RWPE1 (cell line): ENCODE results near the gene PGRMC2.

Experiments
- CTCF ChIA-PET: fragments of 350-600 bp; sonication (Branson Sonifier 250); formaldehyde crosslinking; extraction: SDS; loops from one replicate; lab custom pipeline; 2021; lab: Yijun Ruan, JAX
- POLR2A ChIA-PET: fragments of 400-600 bp; formaldehyde crosslinking; extraction: SDS; loops from one replicate; lab custom pipeline; 2020; ENCODE audit warnings: antibody characterized with exemption; ENCODE audit not compliant: low non-redundant PET; lab: Yijun Ruan, JAX
- DNase-seq: peaks from one replicate; pipeline ENCODE4 v3.0.0; 2012; ENCODE audit warnings: low spot score
- H3K27ac ChIP-seq: fragments of 450-650 bp; 2 replicates; pipeline ENCODE4 v1.5.1; 2017
- CTCF ChIP-seq: fragments of 450-650 bp; conservative IDR thresholded peaks from 2 replicates; pipeline ENCODE4 v1.5.1; 2017; ENCODE audit warnings: low read depth, mild to moderate bottlenecking

PGRMC2 gene

GRCh38 chr4:128241019-128241418 is 46.6 kb downstream of the PGRMC2 start:
- POLR2A ChIA-PET = no interaction called here
- peak overlapping the region; percentile 62 for H3K27ac ChIP-seq

DNA sequence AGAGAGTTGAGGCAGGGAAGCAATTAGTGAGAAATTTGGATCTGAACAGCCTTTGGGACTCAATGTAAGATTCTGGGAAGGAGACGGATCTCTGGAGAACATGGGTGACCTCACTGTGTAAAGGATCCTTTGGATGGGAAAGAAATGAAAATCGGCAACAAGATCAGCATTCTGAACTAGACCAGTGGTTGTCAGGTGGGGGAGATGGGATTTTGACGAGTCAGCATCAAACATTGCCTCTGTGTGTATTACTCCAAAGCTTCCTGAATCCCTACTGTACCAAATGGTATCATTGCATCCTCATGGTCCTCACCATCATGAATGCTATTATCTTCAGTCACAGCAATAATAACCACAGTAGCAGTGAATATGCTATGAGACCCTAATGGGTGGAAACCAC is 52.8 kb downstream of the PGRMC2 start:
- no peak overlapping the region for H3K27ac ChIP-seq
- ChIA-PET CTCF (interaction anchor here (0.5 kb wide), 1 partner anchor 951 kb away, joined by 3 read pairs; no protein-coding TSS in a partner anchor), POLR2A (no interaction called here)
- no peak for DNase-seq
- TF ChIP-seq CTCF = no peak

More at GRCh38 chr4:128241019-128241418, 46.6 kb downstream of the PGRMC2 start:
- DNase-seq = no peak
- no peak for TF ChIP-seq CTCF
- CTCF ChIA-PET = no interaction called here

- POLR2A ChIA-PET = no interaction called here
- CTCF ChIA-PET = interaction anchor here (0.7 kb wide), 1 partner anchor 831 kb away, joined by 4 read pairs; no protein-coding TSS in a partner anchor
- no peak overlapping the region for H3K27ac ChIP-seq
- DNase-seq = no peak
- TF ChIP-seq CTCF = no peak
These were observed 54.9 kb downstream of the PGRMC2 start for GRCh38 chr4:128232719-128233118.

- POLR2A ChIA-PET = interaction anchor here (0.6 kb wide), 1 partner anchor 50 kb away, joined by 3 read pairs; no protein-coding TSS in a partner anchor
- CTCF ChIA-PET = no interaction called here
- TF ChIP-seq CTCF = no peak
- DNase-seq = no peak
- H3K27ac ChIP-seq = no peak overlapping the region
These were observed 58.5 kb downstream of the PGRMC2 start for GRCh38 chr4:128228845-128229795.

- no peak overlapping the region for H3K27ac ChIP-seq
- no peak for TF ChIP-seq CTCF
- CTCF ChIA-PET = no interaction called here
- DNase-seq = peak; percentile 10
- POLR2A ChIA-PET = no interaction called here
These were observed 59.5 kb downstream of the PGRMC2 start for GRCh38 chr4:128227991-128228571.

- H3K27ac ChIP-seq = no peak overlapping the region
- DNase-seq = no peak
- TF ChIP-seq CTCF = no peak
- POLR2A ChIA-PET = no interaction called here
- CTCF ChIA-PET = no interaction called here
These were observed 62.5 kb downstream of the PGRMC2 start for GRCh38 chr4:128225148-128225547.
